ENCODE results near the gene RAB27B. TPM values are rescaled to one million over a fixed set of nuclear protein-coding genes. Genes with fewer than 3 reads are reported as not detected.

Gene RAB27B
- total RNA-seq, 2 donors from 2014 or later = 0.66 to 10.1 TPM

DNA sequence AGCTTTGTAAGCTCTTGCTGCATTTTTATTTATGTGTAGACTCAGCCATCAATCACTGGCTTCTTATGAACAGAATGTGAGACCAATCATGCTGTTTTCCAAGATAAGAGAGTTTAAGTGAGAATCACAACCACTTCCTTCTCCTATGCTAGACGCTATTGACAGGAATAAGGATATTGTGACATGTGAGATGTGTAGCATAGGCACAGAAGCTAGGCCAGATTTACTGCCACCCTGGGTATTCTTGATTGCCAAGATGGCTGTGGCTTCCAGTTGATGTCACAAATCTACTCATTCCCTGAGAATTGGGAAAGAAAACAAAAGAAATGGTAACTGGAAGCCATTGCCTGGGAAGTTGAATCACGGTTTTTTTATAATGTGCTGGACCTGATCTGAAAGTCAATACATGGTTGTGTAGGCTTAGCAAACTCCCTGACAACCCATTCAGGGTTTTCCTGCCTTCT, 49.9 kb downstream of the RAB27B start:
- no peaks in the 10 kb centered on the region for H3K27me3 ChIP-seq
- intact Hi-C loops (cut with DNase I) = no loop called here
- no peaks in the 10 kb centered on the region for H3K9me3 ChIP-seq
- H3K36me3 ChIP-seq (replicated peaks in 1 of 2; ENCODE audit: insufficient read depth in 1 of 2, low read depth in 2 of 2) = no peaks in the 10 kb centered on the region
- 60 to 70% methylated on average over 2 of the region's 2 CpGs for WGBS, 2 donors
- TF ChIP-seq POLR2A (IDR thresholded peaks at IDR 0.05) = no peak
- TF ChIP-seq, protein P1, sequence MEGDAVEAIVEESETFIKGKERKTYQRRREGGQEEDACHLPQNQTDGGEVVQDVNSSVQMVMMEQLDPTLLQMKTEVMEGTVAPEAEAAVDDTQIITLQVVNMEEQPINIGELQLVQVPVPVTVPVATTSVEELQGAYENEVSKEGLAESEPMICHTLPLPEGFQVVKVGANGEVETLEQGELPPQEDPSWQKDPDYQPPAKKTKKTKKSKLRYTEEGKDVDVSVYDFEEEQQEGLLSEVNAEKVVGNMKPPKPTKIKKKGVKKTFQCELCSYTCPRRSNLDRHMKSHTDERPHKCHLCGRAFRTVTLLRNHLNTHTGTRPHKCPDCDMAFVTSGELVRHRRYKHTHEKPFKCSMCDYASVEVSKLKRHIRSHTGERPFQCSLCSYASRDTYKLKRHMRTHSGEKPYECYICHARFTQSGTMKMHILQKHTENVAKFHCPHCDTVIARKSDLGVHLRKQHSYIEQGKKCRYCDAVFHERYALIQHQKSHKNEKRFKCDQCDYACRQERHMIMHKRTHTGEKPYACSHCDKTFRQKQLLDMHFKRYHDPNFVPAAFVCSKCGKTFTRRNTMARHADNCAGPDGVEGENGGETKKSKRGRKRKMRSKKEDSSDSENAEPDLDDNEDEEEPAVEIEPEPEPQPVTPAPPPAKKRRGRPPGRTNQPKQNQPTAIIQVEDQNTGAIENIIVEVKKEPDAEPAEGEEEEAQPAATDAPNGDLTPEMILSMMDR (IDR thresholded peaks at IDR 0.05) = no peak
- ATAC-seq (no peak), DNase-seq (no peak)
- H3K27ac ChIP-seq = no peak overlapping the region
- peaks cover 4% of the 10 kb centered on the region for H3K4me1 ChIP-seq
- no peak overlapping the region for H3K4me3 ChIP-seq

DNA sequence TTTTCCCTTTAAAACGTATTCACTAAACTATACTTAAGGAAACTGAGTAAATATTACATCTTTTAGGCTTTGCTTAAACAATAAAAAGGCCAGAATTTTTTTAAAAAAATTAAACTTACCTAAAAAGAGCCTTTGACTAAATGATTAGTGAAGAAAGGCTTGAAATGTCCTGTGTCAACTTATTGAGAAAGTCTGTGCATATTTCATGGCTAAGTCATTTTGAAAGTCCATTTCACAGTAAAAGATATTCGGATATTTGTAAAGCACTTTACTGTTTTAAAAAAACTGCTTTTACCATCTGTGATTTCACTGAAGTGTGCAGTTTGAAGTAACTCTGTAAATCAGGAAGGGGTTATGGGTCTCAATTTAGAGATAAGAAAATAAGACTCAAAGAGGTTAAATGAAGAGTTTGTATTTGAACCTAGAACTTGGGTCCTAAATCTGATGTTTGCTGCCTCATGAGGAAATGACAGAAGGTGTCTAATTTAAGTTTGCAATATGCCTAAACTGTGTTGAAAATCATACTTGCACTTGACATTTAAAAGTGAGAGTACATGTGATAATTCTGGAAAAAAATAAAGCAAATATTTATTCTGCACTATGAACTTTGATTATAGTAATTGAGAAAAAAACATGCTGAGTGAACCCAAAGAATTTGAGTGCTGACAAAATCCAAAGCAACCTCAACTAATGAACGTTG, 50.5 kb downstream of the RAB27B start:
- WGBS, 2 donors = 49 to 50% methylated on average over 3 of the region's 3 CpGs
- Histone ChIP-seq H3K36me3 (replicated peaks in 1 of 2; ENCODE audit: insufficient read depth in 1 of 2, low read depth in 2 of 2) (no peaks in the 10 kb centered on the region), H3K27ac (no peak overlapping the region), H3K9me3 (no peaks in the 10 kb centered on the region), H3K4me1 (peaks cover 4% of the 10 kb centered on the region), H3K4me3 (no peak overlapping the region), H3K27me3 (no peaks in the 10 kb centered on the region)
- ATAC-seq (no peak), DNase-seq (no peak)
- intact Hi-C loops (cut with DNase I) = no loop called here
- TF ChIP-seq POLR2A (IDR thresholded peaks at IDR 0.05) = no peak
- TF ChIP-seq, protein P1 (IDR thresholded peaks at IDR 0.05) = no peak

DNA sequence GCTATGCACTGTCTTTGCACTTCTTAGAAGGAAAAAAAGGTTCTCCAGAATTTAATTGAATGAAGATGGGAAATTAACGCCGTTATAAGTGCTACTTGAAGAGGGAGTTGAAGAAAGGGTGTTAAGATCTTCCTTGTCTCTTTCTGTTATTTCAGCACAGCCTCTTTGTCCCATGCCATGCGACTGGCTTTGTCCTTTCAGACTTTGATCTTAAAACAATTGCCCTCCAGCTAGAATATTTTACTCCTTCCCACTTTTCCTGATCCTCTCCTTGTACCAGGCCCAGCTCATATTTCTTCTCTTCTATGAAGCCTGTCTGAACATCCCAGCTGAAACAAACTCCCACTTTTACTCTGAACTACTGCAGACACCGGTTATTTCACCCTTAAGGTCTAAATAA, 51.4 kb downstream of the RAB27B start:
- DNase-seq (no peak), ATAC-seq (no peak)
- Histone ChIP-seq H3K4me3 (no peak overlapping the region), H3K9me3 (no peaks in the 10 kb centered on the region), H3K36me3 (replicated peaks in 1 of 2; ENCODE audit: insufficient read depth in 1 of 2, low read depth in 2 of 2) (no peaks in the 10 kb centered on the region), H3K27ac (no peak overlapping the region), H3K4me1 (peaks cover 4% of the 10 kb centered on the region), H3K27me3 (no peaks in the 10 kb centered on the region)
- WGBS, 2 donors = 87% methylated on average over 4 of the region's 4 CpGs
- intact Hi-C loops (cut with DNase I) = no loop called here
- TF ChIP-seq, protein P1 (IDR thresholded peaks at IDR 0.05) = no peak
- TF ChIP-seq POLR2A (IDR thresholded peaks at IDR 0.05) = no peak

DNA sequence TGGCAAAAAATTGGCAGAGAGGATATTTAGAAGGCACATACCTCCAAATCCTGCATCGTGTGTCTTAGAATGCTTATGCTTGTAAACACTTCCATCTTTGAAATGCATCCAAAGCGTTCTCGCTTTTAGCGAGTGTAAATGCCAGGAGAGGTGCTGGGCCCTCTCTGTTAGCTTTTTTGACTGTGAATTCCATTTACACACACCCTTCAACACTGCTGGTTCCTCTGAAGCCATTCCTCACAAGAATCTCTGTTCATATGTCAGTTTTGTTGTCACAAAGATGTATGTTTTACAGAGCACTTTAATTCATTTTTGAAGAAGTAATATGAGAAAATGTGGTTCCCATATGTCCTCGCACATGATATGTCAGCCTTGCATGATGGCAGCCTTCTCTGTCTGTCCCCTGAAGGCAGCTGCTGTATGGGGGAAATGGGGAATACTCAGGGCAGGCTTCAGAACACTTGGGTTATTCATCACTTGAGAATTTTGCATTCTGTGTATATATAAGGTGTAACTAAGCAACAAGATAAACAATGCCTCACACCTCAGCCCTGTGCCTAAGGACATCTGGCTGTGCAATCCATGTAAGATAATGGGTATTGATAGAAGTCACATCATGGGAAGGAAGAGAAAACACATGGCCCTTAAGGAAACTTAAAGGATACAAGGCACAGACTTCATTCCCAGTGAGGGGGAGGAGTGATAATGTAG, 52.3 kb downstream of the RAB27B start:
- DNase-seq (no peak), ATAC-seq (peak; percentile 21)
- Histone ChIP-seq H3K9me3 (no peaks in the 10 kb centered on the region), H3K4me3 (no peak overlapping the region), H3K36me3 (replicated peaks in 1 of 2; ENCODE audit: insufficient read depth in 1 of 2, low read depth in 2 of 2) (no peaks in the 10 kb centered on the region), H3K27me3 (no peaks in the 10 kb centered on the region), H3K4me1 (peaks cover 4% of the 10 kb centered on the region), H3K27ac (no peak overlapping the region)
- TF ChIP-seq POLR2A (IDR thresholded peaks at IDR 0.05) = no peak
- TF ChIP-seq, protein P1 (IDR thresholded peaks at IDR 0.05) = no peak
- intact Hi-C loops (cut with DNase I) = no loop called here
- 80 to 87% methylated on average over 5 of the region's 5 CpGs for WGBS, 2 donors
